HG02970 (cell line): Measurements from ENCODE around the gene HEATR5A.
A peak's percentile ranks its signal among the peaks of the same experiment; 100 is the strongest.

Experiments used
- ATAC-seq: cut with Tn5 transposase; IDR thresholded peaks from one replicate; pipeline ENCODE4 v1.9.1; 2021; ENCODE audit warnings: mild to moderate bottlenecking, moderate library complexity, moderate number of reproducible peaks; ENCODE audit not compliant: unreplicated experiment, low FRiP score

The HEATR5A gene

DNA sequence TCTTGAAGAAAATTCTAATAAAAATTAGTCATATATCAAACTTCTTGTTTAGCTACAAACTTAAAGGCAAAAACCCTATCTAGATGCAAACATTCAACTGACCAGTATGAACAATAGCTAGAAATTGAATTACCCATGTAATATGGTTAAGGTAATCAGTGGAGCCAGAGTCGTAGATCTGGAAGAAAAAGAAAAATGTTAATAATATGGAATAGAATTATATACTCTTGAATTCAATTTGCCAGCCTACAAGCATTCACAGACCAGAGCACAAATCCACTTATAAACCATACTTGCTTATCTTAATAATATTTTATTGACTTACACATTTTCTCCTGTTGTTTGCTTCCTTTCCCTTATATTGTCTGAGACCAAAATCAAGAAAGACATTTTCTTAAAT is 7.7 kb upstream of the HEATR5A start:
- ATAC-seq = no peak

- no peak for ATAC-seq
Measured at GRCh38 chr14:31426663-31427062, 6.3 kb upstream of the HEATR5A start.

- no peak for ATAC-seq
Measured at GRCh38 chr14:31425905-31426304, 5.6 kb upstream of the HEATR5A start.

DNA sequence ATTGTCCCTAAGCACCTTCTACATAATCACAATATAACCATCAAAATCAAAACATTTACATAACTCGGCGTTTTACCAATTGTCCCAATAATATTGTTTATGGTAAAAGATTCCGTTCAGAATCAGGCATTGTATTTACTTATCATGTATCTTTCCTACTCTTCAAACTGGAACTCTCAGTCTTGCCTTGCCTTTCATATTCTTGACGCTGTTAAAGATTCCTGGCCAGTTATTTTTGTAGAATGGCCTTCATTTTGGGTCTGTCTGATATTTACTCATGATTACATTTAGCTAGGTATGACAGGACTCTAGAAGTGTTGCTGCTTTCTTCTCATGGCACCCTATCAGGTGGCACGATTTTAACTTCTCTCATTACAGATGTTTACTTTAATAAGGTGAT is 850 bp upstream of the HEATR5A start:
- no peak for ATAC-seq

DNA sequence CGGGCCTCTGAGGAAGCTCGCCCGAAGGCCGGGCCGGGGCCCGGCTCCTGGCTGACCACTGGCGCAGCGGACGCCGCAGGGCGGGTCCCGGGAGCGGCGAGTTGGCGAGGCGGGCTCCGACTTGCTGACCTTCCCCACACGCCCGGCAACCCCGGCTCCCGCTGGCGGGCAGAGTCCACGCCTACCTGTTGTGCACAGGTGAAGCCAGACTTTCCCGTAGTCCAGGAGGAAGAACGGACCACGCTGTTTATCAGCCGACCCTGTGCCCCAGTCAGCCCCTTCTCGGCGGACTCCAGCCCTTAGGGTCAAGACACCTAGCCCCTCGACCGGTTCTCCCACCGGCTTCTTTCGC is 407 bp downstream of the HEATR5A start:
- peak; percentile 14 for ATAC-seq

DNA sequence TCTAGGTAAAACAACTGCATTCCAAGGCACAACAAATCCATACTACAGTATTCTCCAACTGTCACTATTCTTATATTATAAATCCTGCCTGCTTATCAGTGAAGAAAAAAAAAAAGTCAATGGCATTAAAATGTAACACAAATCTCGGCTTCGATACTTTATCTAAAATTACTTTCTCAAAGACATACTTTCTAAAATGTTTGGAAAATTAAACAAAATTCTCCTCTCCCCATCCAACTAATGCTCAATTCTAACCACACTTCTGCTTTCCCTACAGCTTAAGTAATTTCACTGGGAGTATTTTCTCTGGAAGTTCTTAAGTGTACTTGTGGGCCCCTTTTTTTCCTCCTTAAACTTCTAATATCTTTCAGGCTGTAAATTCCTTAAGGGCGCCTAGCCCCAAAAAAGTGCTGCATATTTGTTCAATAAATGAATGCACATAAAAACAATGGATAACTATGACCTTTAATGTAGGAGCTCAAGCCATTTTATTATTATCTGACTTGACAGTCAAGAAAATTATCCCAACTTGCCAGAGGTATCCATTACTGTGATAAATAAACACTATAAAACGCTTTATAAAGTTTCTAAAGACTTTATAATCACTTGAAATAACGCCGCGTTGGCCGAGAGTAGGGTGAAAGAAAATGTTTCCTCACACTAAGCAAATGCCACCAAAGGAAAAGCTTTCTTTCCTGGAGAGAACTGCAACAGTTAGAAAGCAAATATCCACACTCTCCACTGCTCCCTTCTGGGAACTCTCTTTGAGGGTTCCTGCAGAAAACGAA is 977 bp downstream of the HEATR5A start:
- ATAC-seq = no peak

DNA sequence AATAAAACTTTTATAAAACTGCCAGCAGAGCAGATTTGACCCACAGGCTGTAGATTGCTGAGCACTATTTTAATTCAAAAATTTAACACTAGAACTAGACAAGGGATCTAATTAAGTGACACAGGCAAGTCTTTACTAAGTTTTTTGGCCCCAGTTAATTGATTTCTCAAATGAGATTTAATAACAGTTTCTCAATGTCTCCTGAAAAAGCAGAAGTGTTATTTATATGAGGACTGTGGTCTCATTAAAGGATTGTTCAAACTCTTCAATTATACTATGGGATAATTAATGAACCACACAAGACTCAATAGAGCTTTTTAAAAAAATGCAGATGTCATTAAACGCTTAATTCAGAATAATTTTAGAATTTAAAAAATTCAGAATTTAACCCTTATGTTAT is 1.9 kb downstream of the HEATR5A start:
- no peak for ATAC-seq

DNA sequence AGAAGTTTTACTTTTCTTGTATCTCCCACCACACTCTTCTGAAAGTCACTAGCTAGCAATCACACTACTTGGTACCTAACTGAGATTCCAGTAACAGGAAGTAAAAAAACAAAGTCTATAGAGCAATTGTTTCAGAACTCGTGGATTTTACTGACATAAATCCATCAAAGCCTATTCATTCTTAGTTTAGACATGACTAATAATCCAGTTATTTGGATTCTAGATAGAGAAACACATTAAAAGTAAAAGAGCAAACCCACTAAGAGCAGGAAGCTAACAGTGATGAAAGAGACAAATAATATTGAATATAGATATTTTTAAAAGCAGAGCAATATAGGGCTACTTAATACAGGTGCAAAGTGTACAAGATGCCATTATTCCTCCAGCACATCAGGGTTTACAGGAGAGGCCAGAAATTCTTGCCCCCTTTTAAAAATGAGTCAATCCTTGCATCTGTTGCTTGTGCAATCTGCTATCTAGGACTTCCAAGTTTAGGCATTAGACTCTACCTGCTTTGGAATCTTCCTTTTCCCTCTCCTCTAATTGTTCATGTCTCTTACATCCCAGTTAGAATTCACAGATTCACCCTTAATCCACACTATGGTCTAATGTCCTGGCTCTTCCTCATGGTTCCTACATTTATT is 6.0 kb downstream of the HEATR5A start:
- ATAC-seq = no peak

DNA sequence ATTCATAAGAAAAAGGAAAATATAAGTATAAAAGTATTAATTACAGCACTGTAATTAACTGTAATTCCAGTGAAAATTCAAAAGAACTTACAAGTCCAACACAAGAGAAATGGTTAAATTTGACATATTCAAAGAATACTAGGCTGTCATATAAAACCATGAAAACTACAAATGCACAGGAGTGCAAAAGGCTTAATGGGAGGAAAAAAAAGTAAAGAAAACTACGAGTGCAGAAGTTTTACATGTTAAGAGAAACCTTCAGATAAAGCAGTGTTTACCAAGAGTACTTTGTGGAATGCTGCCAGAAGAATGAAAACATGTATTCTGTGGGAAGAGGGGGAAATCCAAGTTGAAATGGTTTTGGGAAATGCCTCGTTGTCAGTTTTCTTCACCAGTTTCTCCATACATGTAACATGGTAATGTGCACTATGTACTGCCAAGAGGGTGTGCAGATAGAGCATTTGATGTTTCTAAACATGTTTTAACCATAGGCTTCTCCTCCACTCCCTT is 9.1 kb downstream of the HEATR5A start:
- ATAC-seq = no peak

DNA sequence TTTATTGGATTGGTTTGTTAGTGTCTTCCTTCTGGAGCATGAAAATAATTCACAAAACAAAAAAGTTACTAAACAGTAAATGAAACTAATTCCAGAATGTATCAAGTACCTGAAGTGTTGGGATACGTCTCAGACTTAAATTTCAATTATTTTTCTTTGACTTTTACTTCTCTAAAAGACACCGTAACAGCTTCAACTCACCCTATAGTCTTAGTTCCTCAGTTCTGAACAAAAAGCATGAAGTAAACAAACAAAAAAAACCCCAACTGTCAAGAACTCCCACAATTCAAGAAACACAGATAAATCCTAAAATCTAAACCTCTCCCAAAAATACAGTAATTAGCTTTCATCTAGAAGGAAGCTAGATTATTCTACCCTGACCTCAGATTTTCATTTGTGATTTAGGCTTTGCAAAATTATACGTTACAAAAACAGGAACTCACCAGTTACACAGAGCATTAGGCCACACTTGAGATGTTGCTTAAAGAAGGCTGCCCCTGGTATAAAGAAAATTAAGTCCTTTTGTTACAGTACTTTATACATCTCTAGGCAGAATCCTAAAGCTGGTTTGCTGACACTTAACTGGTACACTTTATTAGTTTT is 10.2 kb downstream of the HEATR5A start:
- no peak for ATAC-seq

GRCh38 chr14:31408421-31408820 is 11.9 kb downstream of the HEATR5A start:
- no peak for ATAC-seq

DNA sequence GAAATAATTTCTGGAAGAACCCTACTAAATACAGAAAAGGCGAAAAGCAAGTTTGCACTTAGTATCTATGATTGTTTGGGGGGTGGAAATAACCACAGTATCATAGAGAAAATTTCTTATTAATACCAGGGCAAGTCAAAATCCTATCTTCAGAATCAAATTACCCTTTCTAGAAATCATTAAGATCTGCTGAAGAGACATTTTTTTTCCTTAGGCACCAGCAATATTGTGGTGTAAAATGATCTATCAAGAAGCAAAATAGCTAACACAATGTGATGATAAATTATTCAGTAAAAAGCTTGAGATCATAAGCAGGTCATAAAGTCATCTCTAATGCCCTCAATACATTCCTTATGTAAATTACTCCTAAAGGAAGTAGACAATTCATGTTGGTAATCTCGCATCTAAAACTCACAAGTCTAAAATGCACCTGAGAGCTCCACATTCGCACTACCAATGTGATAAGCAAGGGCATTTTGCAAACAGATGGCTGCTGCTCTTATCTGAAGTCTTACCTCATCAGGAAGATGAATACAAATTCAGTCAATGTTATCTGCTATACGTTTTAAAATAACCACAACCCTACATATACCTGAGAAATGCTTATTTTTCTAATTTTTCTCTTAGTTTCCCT is 14.6 kb downstream of the HEATR5A start:
- no peak for ATAC-seq

GRCh38 chr14:31405106-31405505 is 15.2 kb downstream of the HEATR5A start:
- no peak for ATAC-seq

- no peak for ATAC-seq
Measured at GRCh38 chr14:31403707-31404106, 16.6 kb downstream of the HEATR5A start.

DNA sequence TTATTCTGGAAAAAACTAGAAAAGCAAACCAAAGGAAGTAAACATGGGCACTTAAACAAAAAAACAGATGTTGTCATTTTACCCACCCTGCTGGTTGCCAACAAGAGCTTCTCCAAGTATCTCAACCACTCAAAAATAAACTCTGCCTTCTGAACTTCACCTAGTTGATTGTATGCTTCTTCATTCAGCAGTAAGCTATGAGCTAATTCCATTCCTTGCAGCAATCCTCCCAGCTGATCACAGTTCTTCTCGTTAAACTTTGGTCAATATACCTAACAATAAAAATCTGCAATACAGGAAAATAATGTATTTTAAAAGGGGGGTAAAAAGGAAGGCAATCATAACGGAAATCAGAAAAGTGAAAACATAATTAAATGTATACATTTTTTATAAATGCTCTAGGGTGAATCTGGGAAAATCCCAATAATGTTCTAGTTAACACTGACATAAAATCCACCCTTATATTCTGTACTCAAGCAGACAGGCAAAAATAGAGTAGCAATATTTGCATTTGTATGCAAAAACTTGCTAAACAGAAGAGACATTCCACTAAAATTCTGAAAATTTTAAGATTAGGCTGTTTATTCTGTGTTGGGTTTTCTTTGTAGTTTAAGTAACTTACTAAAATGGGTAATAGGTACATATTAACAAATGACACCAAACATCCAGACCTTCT is 17.4 kb downstream of the HEATR5A start:
- ATAC-seq = no peak

DNA sequence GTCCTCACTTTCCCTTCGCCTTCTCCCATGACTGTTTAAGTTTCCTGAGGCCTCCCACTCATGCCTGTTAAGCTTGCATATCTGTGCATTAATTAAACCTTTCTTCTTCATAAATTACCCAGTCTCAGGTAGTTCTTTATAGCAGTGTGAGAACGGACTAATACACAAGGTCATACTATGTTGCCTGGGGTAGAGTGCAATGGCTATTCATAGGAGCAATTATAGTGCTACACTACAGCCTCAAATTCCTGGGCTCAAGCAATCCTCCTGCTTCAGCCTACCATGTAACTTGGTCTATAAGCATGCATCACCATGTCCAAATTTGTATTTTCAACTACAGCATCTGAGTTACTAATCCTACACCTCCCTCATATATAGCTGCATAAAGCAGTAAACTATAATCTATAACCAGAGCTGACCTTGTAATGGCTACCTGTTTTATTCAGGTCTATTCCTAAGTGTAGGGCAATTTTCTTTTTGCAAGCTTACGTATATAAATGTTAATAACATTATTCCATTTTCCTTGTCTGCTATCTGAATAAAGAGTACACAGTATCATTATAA is 18.9 kb downstream of the HEATR5A start:
- no peak for ATAC-seq

- no peak for ATAC-seq
Measured at GRCh38 chr14:31400031-31400638, 20.2 kb downstream of the HEATR5A start.

DNA sequence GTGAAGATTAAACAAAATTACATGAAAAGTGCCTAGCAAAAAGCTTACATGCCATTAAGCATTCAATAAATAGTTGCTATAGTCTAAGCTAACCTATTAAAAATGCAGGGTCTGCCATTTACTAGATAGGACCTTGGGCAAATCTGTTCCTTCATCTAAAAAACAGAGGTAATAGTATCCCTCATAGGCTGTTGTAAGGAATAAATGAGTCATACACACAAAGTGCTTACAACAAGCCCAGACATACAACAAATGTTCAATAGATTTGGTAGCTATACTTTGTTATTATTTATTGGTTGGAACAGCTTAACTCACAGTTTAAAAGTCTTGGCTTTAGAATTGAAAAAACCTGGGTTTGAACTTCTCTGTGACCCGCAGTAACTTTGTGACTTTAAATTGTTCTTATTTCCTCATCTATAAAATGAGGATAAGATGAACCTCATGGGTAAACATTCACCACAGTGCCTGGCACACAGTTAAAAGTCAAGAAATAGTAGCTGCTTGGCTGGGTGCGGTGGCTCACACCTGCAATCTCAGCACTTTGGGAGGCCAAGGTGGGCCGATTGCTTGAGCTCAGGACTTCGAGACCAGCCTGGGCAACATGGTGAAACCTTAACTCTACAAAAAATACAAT is 24.7 kb downstream of the HEATR5A start:
- ATAC-seq = no peak

DNA sequence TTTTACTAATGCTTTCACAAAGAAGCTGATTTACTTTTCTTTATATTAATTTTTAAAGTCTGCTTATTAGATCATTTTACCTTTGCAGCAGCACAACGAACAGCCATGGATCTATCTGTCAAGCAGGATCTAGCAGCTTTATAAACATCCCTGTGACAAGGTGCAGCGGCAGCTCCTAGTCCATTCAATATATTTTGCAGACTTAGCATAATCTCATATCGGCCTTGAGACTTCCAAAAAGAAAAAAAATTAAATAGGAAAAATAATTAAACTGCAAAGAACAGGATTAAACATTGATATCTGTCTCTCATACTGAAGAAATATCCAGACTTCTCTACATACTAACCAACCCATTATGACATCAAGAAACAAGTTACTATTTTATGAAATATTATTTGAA is 25.2 kb downstream of the HEATR5A start:
- ATAC-seq = no peak
